NB4 (cell line): ENCODE measurements around the gene FGA.

Experiments
- MYC ChIP-seq: IDR thresholded peaks from 2 replicates; pipeline ENCODE4 v1.6.1; 2011; ENCODE audit warnings: low read depth, low read length
- POLR2A ChIP-seq: IDR thresholded peaks from 2 replicates; pipeline ENCODE4 v1.6.1; 2011; ENCODE audit warnings: mild to moderate bottlenecking; ENCODE audit not compliant: insufficient read length; ENCODE audit errors: extremely low read depth
- TF ChIP-seq, protein P1 (sequence below): IDR thresholded peaks from one replicate; pipeline ENCODE4 v1.5.1; 2012; ENCODE audit warnings: low read depth, low read length
- TF ChIP-seq, protein P2 (sequence below): IDR thresholded peaks from 2 replicates; pipeline ENCODE4 v1.6.1; 2011; ENCODE audit warnings: low read depth, low read length

DNA sequence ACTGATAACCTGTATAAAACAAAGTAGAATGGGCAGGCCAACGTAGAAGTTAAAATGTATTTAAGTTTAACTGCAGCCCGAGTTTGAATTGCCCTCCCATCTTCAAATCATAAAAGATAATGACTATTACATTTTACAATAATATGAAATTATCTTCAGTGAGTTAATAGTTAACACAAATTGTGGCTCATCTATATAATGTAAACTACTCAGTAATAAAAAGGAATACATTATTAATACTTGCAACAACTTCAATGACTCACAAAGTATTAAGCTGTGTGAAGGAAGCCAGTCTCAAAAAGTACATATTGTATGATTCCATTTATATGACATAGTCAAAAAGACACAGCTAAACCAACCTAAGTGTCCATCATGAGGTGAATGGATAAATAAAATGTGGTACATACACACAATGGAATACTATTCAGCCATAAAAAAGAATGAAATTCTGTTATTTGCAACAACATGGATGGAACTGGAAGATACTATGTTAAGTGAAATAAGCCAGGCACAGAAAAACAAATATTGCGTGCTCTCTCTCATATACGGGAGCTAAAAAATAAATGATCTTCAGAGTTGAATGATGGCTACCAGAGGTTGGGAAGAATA is 48.2 kb downstream of the FGA start:
- TF ChIP-seq, protein P1, sequence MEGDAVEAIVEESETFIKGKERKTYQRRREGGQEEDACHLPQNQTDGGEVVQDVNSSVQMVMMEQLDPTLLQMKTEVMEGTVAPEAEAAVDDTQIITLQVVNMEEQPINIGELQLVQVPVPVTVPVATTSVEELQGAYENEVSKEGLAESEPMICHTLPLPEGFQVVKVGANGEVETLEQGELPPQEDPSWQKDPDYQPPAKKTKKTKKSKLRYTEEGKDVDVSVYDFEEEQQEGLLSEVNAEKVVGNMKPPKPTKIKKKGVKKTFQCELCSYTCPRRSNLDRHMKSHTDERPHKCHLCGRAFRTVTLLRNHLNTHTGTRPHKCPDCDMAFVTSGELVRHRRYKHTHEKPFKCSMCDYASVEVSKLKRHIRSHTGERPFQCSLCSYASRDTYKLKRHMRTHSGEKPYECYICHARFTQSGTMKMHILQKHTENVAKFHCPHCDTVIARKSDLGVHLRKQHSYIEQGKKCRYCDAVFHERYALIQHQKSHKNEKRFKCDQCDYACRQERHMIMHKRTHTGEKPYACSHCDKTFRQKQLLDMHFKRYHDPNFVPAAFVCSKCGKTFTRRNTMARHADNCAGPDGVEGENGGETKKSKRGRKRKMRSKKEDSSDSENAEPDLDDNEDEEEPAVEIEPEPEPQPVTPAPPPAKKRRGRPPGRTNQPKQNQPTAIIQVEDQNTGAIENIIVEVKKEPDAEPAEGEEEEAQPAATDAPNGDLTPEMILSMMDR: no peak
- TF ChIP-seq, protein P2, sequence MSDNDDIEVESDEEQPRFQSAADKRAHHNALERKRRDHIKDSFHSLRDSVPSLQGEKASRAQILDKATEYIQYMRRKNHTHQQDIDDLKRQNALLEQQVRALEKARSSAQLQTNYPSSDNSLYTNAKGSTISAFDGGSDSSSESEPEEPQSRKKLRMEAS: no peak
- no peak for TF ChIP-seq POLR2A
- no peak for TF ChIP-seq MYC
